BE2C (cell line): Measurements from ENCODE around the gene BTBD2.

Experiments
- DNase-seq: peaks from one replicate; pipeline ENCODE4 v3.0.0-alpha.2; 2020
- H3K27me3 ChIP-seq: fragments of 250-450 bp; sonication (Bioruptor Pico); 2 replicates; pipeline ENCODE4 v1.5.1; 2020; ENCODE audit warnings: mild to moderate bottlenecking
- H3K36me3 ChIP-seq: fragments of 250-450 bp; sonication (Bioruptor Pico); 2 replicates; pipeline ENCODE4 v1.5.1; 2020; ENCODE audit warnings: mild to moderate bottlenecking
- H3K4me1 ChIP-seq: fragments of 250-450 bp; sonication (Bioruptor Pico); 2 replicates; pipeline ENCODE4 v1.5.1; 2020
- H3K4me3 ChIP-seq: 2 replicates; pipeline ENCODE4 v1.5.1; 2011; ENCODE audit warnings: low read depth, low read length
- H3K9me3 ChIP-seq: fragments of 250-450 bp; sonication (Bioruptor Pico); 2 replicates; pipeline ENCODE4 v1.5.1; 2020
- TF ChIP-seq, protein P1 (sequence below): IDR thresholded peaks from 2 replicates; pipeline ENCODE4 v1.5.1; 2012; ENCODE audit warnings: mild to moderate bottlenecking, low read depth, low read length

Gene BTBD2

DNA sequence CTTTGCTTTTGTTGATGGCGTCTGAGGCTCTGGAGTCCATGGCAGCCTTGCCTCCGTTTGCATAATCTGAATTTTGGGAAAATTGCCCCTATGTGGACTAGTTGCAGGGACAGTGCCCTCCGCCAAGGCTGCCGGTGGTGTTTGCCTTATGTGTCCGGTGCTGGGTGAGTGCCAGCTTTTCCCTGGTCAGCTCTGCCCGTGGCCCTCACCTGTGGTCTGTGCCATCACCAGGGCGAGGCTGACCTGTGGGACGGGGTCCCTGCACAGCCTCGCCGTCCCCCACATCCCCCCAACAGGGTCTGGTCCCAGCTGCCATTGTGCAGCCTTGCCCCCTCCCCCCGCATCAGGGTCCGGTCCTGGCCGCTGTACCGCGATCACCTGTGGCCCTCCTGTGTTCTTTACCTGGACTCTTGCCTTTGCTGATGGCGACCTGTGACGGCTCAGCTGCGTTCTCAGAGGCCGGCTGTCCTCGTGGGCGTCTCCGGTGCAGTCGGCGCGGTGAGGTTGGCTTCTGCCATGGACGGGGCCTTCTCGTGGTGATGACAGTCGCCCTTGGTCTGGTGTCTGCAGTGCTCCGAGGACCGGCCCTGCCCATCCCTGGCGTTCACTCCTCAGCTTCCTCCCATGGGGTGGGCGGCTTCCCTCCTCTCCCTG, 61.9 kb downstream of the BTBD2 start:
- Histone ChIP-seq H3K9me3 (no peaks in the 10 kb centered on the region), H3K27me3 (no peaks in the 10 kb centered on the region), H3K36me3 (peaks cover 22% of the 10 kb centered on the region), H3K4me1 (no peaks in the 10 kb centered on the region), H3K4me3 (no peak overlapping the region)
- TF ChIP-seq, protein P1, sequence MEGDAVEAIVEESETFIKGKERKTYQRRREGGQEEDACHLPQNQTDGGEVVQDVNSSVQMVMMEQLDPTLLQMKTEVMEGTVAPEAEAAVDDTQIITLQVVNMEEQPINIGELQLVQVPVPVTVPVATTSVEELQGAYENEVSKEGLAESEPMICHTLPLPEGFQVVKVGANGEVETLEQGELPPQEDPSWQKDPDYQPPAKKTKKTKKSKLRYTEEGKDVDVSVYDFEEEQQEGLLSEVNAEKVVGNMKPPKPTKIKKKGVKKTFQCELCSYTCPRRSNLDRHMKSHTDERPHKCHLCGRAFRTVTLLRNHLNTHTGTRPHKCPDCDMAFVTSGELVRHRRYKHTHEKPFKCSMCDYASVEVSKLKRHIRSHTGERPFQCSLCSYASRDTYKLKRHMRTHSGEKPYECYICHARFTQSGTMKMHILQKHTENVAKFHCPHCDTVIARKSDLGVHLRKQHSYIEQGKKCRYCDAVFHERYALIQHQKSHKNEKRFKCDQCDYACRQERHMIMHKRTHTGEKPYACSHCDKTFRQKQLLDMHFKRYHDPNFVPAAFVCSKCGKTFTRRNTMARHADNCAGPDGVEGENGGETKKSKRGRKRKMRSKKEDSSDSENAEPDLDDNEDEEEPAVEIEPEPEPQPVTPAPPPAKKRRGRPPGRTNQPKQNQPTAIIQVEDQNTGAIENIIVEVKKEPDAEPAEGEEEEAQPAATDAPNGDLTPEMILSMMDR: no peak
- DNase-seq: no peak

DNA sequence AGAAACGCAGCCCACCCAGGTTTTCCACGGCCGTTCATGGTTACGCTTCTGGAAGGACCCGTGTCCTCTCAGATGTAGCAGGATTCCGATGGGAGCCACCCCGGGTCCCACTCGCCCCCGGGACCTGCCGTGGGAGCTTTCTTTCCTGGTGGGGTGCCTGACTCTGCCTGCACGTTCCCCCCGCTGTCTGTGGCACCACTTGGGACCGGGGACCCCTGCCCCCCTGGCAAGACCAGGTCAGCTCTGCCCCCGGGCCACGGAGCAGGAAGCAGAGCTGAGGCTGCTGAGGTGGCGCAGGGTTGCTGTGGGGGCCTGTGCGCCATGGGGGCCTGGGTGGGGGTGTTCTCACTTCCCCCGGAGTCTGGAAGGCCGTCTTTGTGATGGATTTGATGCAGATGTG, 62.5 kb downstream of the BTBD2 start:
- TF ChIP-seq, protein P1: no peak
- Histone ChIP-seq H3K36me3 (peaks cover 22% of the 10 kb centered on the region), H3K4me3 (no peak overlapping the region), H3K27me3 (no peaks in the 10 kb centered on the region), H3K4me1 (no peaks in the 10 kb centered on the region), H3K9me3 (no peaks in the 10 kb centered on the region)
- DNase-seq: no peak

DNA sequence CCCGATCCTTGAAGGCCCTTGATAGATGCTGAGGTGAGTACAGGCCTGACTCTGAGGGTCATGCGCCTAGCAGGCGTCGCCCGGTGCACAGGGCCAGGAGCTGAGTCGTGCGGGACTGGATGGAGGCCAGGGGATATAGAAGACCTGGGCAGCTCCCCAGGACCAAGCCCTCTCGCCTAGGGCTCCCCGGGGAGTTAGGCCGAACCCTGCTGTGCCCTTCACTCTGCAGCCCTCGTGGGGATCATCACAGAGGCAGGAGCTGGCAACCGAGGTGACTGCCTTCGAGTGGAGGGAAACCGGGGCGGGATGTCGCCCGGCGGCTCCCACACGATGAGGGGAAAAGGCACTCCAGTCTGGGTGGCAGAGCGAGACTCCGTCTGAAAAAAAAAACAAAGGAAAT, 62.9 kb downstream of the BTBD2 start:
- no peaks in the 10 kb centered on the region for H3K9me3 ChIP-seq
- H3K4me1 ChIP-seq: no peaks in the 10 kb centered on the region
- peaks cover 22% of the 10 kb centered on the region for H3K36me3 ChIP-seq
- no peaks in the 10 kb centered on the region for H3K27me3 ChIP-seq
- H3K4me3 ChIP-seq: no peak overlapping the region
- TF ChIP-seq, protein P1: no peak
- no peak for DNase-seq

DNA sequence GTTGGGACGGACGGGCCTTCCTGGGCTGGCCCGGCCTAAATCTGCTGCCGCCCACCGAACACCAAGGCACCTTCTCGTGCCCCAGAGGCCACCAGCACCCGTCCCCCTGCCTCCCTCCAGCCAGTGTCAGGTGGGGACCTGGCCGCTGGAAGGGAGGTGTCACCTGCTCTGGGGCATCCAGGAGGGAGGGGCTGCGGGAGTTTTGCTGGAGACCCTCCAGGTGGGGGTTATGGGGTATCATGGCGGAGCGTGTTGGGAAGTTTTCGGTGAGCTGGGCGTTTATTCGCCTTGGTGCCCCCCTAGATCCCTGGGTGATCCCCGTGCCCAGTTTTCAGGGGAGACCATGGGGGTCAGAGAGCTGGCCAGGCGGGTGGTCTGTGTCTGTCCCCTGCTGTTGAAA, 64.9 kb downstream of the BTBD2 start:
- Histone ChIP-seq H3K27me3 (no peaks in the 10 kb centered on the region), H3K4me3 (no peak overlapping the region), H3K4me1 (no peaks in the 10 kb centered on the region), H3K36me3 (peaks cover 26% of the 10 kb centered on the region), H3K9me3 (no peaks in the 10 kb centered on the region)
- TF ChIP-seq, protein P1: no peak
- DNase-seq: no peak

DNA sequence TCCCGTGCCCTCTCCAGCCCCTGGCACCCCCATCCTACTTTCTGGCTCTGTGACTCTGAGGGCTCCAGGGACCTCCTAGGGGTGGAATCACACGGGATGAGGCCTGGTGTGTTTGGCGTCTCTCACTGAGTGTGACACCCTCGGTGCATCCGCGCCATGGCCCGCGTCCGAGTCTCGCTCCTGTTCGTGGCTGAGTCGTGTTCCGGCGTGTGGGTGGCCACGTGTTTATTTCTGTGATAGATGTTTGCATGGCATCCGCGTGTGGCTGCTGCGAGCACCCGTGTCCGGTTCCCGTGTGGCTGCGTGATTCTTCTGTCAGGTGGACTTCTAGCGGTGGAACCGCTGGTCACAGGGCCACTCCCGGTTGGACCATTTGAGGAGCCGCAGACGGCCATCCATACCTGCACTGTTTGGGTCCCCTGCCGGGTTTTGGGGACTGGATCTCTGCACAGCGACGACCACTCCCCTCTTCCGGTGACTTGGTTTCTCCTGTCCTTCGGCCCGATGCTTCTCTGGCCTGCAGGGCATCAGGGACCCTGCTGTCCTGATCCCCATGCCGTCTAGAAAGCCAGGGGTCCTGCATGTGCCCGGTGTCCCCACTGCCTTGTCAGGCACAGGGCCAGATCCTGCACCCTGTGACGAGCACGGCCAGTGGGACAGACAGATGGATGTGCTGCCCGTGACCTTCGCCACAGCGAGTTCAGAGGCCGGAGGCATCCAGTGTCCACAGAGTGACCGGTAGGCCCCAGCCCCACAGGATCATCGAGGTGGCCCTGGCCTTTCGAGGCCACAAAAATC, 66.0 kb downstream of the BTBD2 start:
- no peaks in the 10 kb centered on the region for H3K9me3 ChIP-seq

More for the DNA sequence above, 66.0 kb downstream of the BTBD2 start:
- Histone ChIP-seq H3K4me1 (no peaks in the 10 kb centered on the region), H3K4me3 (no peak overlapping the region), H3K27me3 (no peaks in the 10 kb centered on the region), H3K36me3 (peaks cover 26% of the 10 kb centered on the region)
- DNase-seq: no peak
- TF ChIP-seq, protein P1: no peak
